ENCODE data around the gene TRAP1.

TRAP1 gene

GRCh38 chr16:3712861-3713372 is 4.4 kb downstream of the TRAP1 start:
- no peak for DNase-seq

GRCh38 chr16:3706253-3707012 is 10.9 kb downstream of the TRAP1 start:
- no peak for DNase-seq

GRCh38 chr16:3702082-3702481 is 15.2 kb downstream of the TRAP1 start:
- DNase-seq = no peak

GRCh38 chr16:3701531-3701930 is 15.8 kb downstream of the TRAP1 start:
- DNase-seq = no peak

GRCh38 chr16:3698941-3699340 is 18.4 kb downstream of the TRAP1 start:
- no peak for DNase-seq

GRCh38 chr16:3696425-3697218 is 20.7 kb downstream of the TRAP1 start:
- DNase-seq = no peak

- peak in 1 of 2 donors; percentile 33 for DNase-seq
These were observed 21.5 kb downstream of the TRAP1 start for GRCh38 chr16:3695610-3696369.

GRCh38 chr16:3694051-3694450 is 23.3 kb downstream of the TRAP1 start:
- DNase-seq = no peak

GRCh38 chr16:3691761-3692160 is 25.6 kb downstream of the TRAP1 start:
- DNase-seq = no peak

- no peak for DNase-seq
These were observed 26.2 kb downstream of the TRAP1 start for GRCh38 chr16:3690980-3691720.

GRCh38 chr16:3690470-3690928 is 26.8 kb downstream of the TRAP1 start:
- peak; percentile 77 to 84 for DNase-seq

GRCh38 chr16:3689731-3690130 is 27.6 kb downstream of the TRAP1 start:
- no peak for DNase-seq

GRCh38 chr16:3687792-3688191 is 29.5 kb downstream of the TRAP1 start:
- DNase-seq = no peak

- DNase-seq = peak in 1 of 2 donors; percentile 67
These were observed 30.3 kb downstream of the TRAP1 start for GRCh38 chr16:3687021-3687420.

- peak in 1 of 2 donors; percentile 15 for DNase-seq
These were observed 36.1 kb downstream of the TRAP1 start for GRCh38 chr16:3681206-3681605.

- no peak for DNase-seq
These were observed 39.3 kb downstream of the TRAP1 start for GRCh38 chr16:3677994-3678393.

- DNase-seq = no peak
These were observed 41.7 kb downstream of the TRAP1 start for GRCh38 chr16:3675601-3676130.

GRCh38 chr16:3674513-3675295 is 42.6 kb downstream of the TRAP1 start:
- no peak for DNase-seq

GRCh38 chr16:3673676-3674377 is 43.5 kb downstream of the TRAP1 start:
- no peak for DNase-seq

GRCh38 chr16:3673201-3673600 is 44.1 kb downstream of the TRAP1 start:
- no peak for DNase-seq
